Measurements from ENCODE around the gene ZBTB40.

The ZBTB40 gene

DNA sequence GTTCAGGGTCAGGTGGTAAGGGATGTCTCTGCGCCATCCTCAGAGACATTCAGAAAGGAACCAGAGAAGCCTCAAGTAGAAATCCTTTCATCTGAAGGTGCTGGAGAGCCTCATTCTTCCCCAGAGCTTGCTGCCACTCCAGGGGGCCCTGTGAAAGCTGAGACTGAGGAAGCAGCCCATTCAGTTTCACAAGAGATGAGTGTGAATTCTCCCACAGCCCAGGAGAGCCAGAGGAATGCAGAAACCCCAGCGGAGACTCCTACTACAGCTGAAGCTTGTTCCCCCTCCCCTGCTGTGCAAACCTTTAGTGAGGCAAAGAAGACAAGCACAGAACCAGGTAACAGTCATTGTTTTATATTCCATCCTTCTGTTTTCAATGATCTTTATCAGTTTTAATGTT, 38.7 kb downstream of the ZBTB40 start:
- Histone ChIP-seq H3K4me3 (ENCODE audit: low read depth, low read length) (no peak overlapping the region), H3K27ac (no peak overlapping the region), H3K27me3 (ENCODE audit: insufficient read depth, low read depth, severe bottlenecking) (no peaks in the 10 kb centered on the region), H3K36me3 (peaks cover 19% of the 10 kb centered on the region), H3K9me3 (ENCODE audit: severe bottlenecking) (no peaks in the 10 kb centered on the region)
- TF ChIP-seq, protein P1, sequence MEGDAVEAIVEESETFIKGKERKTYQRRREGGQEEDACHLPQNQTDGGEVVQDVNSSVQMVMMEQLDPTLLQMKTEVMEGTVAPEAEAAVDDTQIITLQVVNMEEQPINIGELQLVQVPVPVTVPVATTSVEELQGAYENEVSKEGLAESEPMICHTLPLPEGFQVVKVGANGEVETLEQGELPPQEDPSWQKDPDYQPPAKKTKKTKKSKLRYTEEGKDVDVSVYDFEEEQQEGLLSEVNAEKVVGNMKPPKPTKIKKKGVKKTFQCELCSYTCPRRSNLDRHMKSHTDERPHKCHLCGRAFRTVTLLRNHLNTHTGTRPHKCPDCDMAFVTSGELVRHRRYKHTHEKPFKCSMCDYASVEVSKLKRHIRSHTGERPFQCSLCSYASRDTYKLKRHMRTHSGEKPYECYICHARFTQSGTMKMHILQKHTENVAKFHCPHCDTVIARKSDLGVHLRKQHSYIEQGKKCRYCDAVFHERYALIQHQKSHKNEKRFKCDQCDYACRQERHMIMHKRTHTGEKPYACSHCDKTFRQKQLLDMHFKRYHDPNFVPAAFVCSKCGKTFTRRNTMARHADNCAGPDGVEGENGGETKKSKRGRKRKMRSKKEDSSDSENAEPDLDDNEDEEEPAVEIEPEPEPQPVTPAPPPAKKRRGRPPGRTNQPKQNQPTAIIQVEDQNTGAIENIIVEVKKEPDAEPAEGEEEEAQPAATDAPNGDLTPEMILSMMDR (IDR thresholded peaks at IDR 0.05; ENCODE audit: low read depth, low read length), result no peak
- DNase-seq, result no peak

DNA sequence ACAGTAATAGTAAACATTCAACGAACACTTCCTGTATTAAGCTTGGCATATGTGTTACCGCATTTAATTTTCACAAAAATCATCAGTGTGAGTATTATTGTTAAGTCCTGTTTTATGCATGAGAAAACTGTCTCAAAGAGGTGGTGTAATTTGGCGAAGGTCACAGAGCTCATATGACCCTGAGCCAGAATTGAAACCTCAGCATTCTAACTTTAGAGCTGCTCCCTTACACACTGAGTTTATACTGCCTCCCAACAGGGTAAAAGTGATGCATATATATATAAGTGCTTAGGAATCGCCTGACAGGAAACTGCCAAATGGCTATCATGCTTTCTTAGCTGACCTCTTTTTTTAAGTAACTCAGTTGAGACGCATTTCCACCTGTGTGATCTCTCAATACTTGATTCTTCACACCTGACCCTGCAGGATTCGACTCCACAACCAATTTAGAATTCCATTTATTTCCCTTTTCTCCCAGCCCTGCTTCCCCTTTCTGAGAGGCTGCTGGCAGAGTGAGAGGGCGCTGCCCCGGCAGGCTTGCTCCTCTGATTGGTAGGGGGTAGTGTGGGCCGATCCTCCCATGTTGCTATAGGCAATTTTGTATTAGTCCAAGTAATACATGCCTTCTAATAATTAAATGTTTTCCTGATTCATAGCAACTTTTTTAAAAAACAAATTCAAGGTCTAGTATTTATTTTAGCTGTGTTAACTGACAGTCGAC, 40.5 kb downstream of the ZBTB40 start:
- no peak overlapping the region for H3K4me3 ChIP-seq (ENCODE audit: low read depth, low read length)
- no peaks in the 10 kb centered on the region for H3K27me3 ChIP-seq (ENCODE audit: insufficient read depth, low read depth, severe bottlenecking)
- H3K36me3 ChIP-seq, result peaks cover 23% of the 10 kb centered on the region
- DNase-seq, result no peak
- no peaks in the 10 kb centered on the region for H3K9me3 ChIP-seq (ENCODE audit: severe bottlenecking)
- no peak overlapping the region for H3K27ac ChIP-seq
- TF ChIP-seq, protein P1 (IDR thresholded peaks at IDR 0.05; ENCODE audit: low read depth, low read length), result no peak

DNA sequence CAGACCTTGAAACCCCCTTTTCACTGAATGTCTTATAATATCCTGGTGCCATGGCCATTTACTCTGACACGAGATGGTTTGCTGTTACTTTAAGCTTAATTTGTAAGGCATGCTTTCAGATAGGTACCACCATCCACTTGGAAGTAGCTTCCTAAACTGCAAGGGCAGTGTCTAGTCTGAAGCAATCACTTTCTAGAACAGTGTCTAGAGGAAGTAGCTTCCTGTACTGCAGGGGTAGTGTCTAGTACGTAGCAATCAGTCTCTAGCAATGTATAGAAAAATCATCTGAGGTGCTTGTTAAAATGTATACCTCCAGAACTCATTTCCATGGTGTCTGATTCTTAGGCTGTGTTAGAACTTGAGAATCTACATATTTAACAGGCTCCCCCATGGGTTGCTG, 42.5 kb downstream of the ZBTB40 start:
- TF ChIP-seq, protein P1 (IDR thresholded peaks at IDR 0.05; ENCODE audit: low read depth, low read length), result no peak
- Histone ChIP-seq H3K4me3 (ENCODE audit: low read depth, low read length) (no peak overlapping the region), H3K9me3 (ENCODE audit: severe bottlenecking) (no peaks in the 10 kb centered on the region), H3K27ac (no peak overlapping the region), H3K27me3 (ENCODE audit: insufficient read depth, low read depth, severe bottlenecking) (no peaks in the 10 kb centered on the region), H3K36me3 (peaks cover 27% of the 10 kb centered on the region)
- DNase-seq, result no peak

DNA sequence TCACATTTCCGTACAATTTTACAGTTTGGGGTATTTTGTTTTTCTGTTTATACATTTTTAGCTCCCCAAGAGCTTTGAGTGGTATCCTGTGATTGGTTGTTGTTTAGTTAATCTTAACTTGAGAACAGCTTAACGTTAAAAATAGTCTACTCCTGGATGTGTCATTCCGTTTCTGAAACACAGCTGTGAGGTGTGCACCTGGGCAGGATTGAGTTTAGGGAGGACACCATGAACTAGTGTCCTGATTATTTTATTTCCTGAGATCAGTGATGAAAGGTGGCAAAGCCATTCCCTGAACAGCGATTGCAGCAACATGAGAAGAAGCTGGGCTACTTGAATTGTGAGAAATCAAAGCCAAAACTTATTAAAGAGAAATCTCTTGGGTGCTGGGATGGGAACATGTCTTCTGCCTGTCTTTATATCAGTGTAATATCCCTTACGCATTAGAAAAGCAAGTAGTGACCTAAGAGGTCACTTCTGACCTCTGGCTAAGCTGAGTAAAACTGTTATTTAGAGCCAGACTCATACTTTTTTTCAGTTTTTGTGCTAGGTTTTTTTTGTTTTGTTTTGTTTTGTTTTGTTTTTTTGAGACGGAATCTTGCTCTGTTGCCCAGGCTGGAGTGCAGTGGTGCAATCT, 43.4 kb downstream of the ZBTB40 start:
- H3K27ac ChIP-seq, result no peak overlapping the region
- DNase-seq, result no peak
- no peaks in the 10 kb centered on the region for H3K27me3 ChIP-seq (ENCODE audit: insufficient read depth, low read depth, severe bottlenecking)
- no peak overlapping the region for H3K4me3 ChIP-seq (ENCODE audit: low read depth, low read length)
- H3K36me3 ChIP-seq, result peaks cover 27% of the 10 kb centered on the region
- TF ChIP-seq, protein P1 (IDR thresholded peaks at IDR 0.05; ENCODE audit: low read depth, low read length), result no peak
- no peaks in the 10 kb centered on the region for H3K9me3 ChIP-seq (ENCODE audit: severe bottlenecking)

- Histone ChIP-seq H3K36me3 (peaks cover 25% of the 10 kb centered on the region), H3K9me3 (ENCODE audit: severe bottlenecking) (no peaks in the 10 kb centered on the region), H3K27me3 (ENCODE audit: insufficient read depth, low read depth, severe bottlenecking) (no peaks in the 10 kb centered on the region), H3K27ac (no peak overlapping the region), H3K4me3 (ENCODE audit: low read depth, low read length) (no peak overlapping the region)
- no peak for DNase-seq
- TF ChIP-seq, protein P1 (IDR thresholded peaks at IDR 0.05; ENCODE audit: low read depth, low read length), result no peak
Measured at GRCh38 chr1:22496536-22497160, 45.0 kb downstream of the ZBTB40 start.

Data from WERI-Rb-1 (cell line).